ENCODE measurements around the gene TEX14.

TEX14 gene

DNA sequence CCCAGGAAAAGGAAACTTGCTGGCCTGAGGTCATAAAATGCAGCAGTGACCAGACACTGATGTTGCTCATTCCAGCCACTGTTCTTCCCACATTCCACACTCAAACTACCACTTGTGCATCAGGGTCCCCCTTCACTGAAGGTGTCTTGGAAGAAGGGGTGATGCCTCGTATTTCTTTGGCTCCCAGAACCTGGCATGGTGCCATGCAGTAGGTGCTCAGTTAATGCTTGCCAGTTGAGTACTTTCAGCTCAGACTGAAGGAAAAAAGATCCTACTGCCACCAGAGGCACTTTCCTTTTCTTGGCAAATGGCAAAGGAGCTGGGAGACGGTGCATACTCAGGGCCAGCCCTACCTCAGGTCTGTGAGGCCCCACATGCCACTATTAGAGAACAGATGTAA lies 73.5 kb downstream of the TEX14 start:
- TF ChIP-seq, protein P1, sequence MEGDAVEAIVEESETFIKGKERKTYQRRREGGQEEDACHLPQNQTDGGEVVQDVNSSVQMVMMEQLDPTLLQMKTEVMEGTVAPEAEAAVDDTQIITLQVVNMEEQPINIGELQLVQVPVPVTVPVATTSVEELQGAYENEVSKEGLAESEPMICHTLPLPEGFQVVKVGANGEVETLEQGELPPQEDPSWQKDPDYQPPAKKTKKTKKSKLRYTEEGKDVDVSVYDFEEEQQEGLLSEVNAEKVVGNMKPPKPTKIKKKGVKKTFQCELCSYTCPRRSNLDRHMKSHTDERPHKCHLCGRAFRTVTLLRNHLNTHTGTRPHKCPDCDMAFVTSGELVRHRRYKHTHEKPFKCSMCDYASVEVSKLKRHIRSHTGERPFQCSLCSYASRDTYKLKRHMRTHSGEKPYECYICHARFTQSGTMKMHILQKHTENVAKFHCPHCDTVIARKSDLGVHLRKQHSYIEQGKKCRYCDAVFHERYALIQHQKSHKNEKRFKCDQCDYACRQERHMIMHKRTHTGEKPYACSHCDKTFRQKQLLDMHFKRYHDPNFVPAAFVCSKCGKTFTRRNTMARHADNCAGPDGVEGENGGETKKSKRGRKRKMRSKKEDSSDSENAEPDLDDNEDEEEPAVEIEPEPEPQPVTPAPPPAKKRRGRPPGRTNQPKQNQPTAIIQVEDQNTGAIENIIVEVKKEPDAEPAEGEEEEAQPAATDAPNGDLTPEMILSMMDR (conservative IDR thresholded peaks at IDR 0.05; ENCODE audit: low read depth, low read length): no peak
- DNase-seq (ENCODE audit: low read depth): no peak
- H3K4me3 ChIP-seq (ENCODE audit: low read depth, low read length): no peak overlapping the region

DNA sequence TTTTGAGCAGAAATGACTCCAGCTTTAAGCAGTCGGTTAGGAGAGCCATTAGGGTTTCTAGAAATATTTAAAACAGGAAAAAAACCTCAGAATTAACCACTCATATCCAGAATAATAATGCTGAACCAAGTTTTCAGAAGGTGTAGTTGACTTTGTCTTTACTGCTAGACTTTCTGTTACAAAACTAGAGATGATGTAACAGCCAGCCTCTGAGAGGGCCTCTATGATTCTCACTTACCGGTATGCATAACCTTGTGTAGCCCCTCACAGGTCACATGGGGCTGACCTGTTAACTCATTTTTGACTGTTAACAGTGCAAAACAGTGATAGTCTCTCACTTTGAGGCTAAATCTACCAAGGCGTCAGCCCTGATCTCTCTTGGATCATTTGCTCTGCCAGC lies 74.3 kb downstream of the TEX14 start:
- DNase-seq (ENCODE audit: low read depth): no peak
- no peak overlapping the region for H3K4me3 ChIP-seq (ENCODE audit: low read depth, low read length)
- TF ChIP-seq, protein P1 (conservative IDR thresholded peaks at IDR 0.05; ENCODE audit: low read depth, low read length): no peak

DNA sequence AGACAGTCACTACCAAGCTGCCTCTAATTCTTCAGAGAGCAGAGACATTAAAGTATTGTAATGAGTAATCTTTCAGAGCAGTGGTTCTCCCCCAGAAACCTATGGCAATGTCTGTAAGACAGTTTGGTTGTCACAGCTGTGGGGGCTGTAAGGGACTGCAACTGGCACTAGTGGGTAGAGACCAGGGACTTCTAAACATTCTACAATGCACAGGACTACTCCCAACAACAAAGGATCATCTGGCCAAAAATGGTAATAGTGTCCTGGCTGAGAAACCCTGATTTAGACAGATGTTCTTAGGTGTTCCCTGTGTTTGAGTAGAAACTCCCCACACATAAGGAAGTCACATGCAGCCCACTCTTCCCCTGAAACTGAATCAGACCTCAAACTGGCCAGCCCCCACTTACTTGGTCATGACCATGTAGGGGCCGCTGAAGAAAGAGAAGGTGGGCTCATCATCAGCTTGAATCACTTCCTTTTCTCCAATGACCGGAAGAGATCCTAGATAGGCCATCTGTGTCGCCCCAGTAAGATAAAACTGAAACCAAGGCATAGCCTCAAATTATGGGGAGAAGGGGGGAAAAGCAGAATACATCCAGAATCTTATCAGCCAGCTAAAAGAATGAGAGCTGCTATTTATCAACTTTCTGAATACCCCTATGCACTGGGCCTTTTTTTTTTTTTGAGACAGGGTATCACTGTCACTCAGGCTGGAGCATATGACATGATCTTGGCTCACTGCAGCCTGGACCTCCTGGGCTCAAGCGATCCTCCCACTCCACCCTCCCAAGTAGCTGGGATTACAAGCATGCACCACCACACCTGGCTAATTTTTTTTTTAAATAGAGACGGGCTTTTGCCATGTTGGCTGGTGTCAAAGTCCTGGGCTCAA lies 75.8 kb downstream of the TEX14 start:
- TF ChIP-seq, protein P1 (conservative IDR thresholded peaks at IDR 0.05; ENCODE audit: low read depth, low read length): no peak
- DNase-seq (ENCODE audit: low read depth): no peak

DNA sequence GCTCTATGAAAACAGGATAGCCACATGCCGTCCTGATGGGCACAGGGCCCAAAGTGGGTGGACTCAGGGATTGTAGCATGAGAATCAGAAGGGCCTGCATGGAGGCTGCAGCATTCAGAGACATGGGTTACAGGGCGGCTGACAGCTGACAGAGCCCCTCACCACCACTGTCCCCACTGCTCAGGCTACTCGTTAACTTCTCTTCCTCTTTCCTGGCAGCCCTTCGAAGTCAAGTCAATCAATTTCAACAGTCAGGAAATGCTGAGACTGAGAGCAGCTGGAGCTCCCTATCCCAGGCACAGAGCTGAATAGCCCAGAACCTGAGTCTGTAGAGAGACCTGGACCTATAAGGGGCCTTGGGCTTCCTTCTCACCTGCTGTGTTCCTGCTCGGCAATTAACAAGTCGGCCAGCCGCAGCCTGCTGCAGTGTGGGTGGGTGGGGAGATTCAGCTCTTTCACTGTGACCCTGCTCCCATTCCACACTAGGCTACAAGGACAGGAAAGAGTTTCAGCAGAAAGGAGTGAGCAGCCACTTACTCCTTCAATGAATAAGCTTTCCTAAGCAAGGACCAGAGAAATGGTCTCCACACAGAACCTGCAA lies 76.9 kb downstream of the TEX14 start:
- TF ChIP-seq, protein P1 (conservative IDR thresholded peaks at IDR 0.05; ENCODE audit: low read depth, low read length): no peak
- no peak for DNase-seq (ENCODE audit: low read depth)
- no peak overlapping the region for H3K4me3 ChIP-seq (ENCODE audit: low read depth, low read length)

More for the DNA sequence above, 75.8 kb downstream of the TEX14 start:
- no peak overlapping the region for H3K4me3 ChIP-seq (ENCODE audit: low read depth, low read length)

DNA sequence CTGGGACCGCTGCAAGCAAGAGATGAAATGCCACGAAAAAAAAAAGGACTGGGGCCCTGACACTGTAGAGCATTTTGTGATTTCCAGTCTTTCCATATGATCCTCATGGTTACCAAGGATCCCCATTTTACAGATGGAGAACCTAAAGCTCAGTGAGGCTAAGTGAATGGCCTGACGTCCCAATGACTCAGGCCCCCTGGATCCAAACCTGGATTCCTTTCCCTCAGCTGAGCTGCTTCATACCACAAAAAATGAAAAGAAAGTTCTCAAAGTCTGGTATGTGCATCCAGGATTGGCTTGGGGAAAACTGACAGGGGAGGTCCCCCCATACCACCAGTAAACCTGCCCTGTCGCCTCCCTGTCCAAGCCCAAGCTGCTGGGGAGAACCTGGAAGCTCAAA lies 80.5 kb downstream of the TEX14 start:
- TF ChIP-seq, protein P1 (conservative IDR thresholded peaks at IDR 0.05; ENCODE audit: low read depth, low read length): no peak
- DNase-seq (ENCODE audit: low read depth): no peak
- H3K4me3 ChIP-seq (ENCODE audit: low read depth, low read length): no peak overlapping the region

DNA sequence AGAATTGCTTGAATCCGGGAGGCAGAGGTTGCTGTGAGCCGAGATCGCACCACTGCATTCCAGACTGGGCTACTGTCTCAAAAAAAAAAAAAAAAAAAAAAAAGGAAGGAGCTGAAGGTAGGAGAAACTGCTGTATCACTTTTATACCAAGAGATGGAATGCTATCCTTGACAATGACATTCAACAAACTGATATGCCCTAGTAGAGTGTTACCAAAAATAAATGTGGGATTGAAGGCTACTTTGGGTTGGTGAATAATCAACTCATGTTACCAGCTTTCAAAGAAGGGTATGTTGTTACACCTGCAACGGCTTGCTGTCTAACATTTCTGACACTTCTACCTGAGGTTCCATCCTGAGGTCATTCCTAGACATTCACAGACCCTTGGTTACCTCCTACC lies 84.9 kb downstream of the TEX14 start:
- H3K4me3 ChIP-seq (ENCODE audit: low read depth, low read length): no peak overlapping the region
- TF ChIP-seq, protein P1 (conservative IDR thresholded peaks at IDR 0.05; ENCODE audit: low read depth, low read length): no peak
- DNase-seq (ENCODE audit: low read depth): no peak

Measured in choroid plexus epithelial cell (primary cell).